Ovary (tissue), 3 donors: ENCODE data around the gene CNIH2.

Experiments used
- CTCF ChIP-seq, 3 donors: fragments of 450-650 bp in 2 of 3; fragments of 200-600 bp in 1 of 3; IDR thresholded peaks; one replicate each; pipeline versions ENCODE4 v1.5.1 to v1.8.0; 2016 to 2022; ENCODE audit warnings: antibody characterized with exemption in 3 of 3, mild to moderate bottlenecking in 1 of 3
- POLR2A ChIP-seq: fragments of 450-650 bp; IDR thresholded peaks from one replicate; pipeline ENCODE4 v1.6.1; 2017; ENCODE audit warnings: antibody characterized with exemption, mild to moderate bottlenecking, moderate library complexity
- donor health status: DM: no; HTN: no; CAD: no.

DNA sequence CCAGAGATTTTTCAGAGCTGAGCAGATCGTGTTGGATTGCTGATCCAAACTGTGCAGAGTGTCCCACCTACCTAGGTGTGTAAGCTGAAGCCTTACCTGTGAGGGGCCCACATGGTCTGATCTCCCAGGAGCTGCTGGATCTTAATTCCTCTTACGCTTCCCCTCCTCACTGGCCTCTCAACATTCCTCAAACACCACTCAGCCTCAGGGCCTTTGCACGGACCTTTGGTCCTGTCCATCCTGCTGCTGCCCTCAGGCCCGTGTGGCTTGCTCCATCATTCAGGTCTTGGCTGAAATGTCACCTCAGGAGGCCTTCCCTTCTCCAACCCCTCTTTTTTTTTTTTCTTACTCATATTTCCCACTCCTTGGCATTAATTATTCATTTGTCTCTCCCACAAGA is 30.7 kb upstream of the CNIH2 start:
- TF ChIP-seq CTCF (IDR thresholded peaks at IDR 0.05) (no peak), POLR2A (no peak)
